Kidney glomerular epithelial cell (primary cell): ENCODE measurements around the gene ADRA1B.
"Not testable (repeated sequence)": the region's sequence is repeated elsewhere in the genome, so short reads cannot be mapped to it uniquely, and the experiment has no call there.

ENCODE experiments used
- DNase-seq: peaks from one replicate; lab custom pipeline; 2025; lab: John Stamatoyannopoulos, UW

The ADRA1B gene

DNA sequence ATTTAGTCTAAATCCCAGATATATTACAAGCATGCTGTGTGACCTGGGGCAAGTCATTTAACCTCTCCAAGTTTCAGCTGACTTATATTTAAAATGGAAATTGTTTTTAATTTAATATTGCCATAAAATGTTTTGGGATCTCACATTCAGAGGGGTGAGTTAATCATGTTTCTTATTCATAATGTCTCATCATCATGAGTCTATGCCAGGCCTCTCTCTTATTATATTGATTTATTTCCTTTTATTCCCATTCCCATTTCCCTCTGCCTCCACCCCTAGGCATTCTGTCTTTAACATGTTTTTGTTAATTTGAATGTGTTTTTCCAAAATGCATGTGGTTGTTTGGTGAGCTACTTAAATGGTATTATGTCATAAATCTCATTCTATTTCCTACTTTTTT lies 53.7 kb downstream of the ADRA1B start:
- DNase-seq: no peak

DNA sequence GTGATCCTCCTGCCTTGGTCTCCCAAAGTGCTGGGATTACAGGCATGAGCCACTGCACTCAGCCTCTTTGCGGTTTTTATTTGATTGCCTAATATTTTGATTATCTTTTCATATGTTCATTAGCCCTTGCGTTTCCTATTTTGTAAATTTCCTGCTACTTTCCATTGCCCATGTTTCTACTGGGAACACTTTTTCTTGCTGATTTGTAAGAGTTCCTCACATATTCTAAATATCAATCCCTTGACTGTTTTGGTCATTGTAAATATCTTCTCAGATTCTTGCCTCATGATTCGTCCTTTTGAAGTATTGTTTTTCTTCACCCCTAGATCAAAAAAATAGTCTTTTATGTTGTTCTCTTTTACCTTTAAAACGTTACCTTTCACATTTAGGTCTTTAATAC lies 54.8 kb downstream of the ADRA1B start:
- DNase-seq: no peak

DNA sequence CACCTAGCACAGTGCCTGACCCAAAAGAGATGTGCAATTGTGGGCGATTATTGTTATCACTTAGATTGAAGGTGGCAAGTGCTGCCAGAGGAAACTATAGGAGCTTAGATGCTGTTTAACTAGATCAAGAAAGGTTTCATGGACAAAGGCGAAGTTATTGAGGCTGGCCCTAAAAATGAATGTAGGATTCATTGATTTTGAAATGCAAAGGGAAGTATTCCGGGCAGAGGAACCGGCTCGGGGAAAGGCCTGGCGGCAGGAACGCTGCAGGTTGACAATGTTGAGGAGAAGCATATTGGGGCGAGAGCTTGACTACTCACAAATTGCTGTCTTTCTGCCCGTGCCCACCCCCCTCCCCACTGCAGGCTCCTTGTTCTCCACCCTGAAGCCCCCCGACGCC lies 55.2 kb downstream of the ADRA1B start:
- no peak for DNase-seq

DNA sequence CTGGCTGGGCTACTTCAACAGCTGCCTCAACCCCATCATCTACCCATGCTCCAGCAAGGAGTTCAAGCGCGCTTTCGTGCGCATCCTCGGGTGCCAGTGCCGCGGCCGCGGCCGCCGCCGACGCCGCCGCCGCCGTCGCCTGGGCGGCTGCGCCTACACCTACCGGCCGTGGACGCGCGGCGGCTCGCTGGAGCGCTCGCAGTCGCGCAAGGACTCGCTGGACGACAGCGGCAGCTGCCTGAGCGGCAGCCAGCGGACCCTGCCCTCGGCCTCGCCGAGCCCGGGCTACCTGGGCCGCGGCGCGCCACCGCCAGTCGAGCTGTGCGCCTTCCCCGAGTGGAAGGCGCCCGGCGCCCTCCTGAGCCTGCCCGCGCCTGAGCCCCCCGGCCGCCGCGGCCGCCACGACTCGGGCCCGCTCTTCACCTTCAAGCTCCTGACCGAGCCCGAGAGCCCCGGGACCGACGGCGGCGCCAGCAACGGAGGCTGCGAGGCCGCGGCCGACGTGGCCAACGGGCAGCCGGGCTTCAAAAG lies 55.7 kb downstream of the ADRA1B start:
- DNase-seq: no peak

DNA sequence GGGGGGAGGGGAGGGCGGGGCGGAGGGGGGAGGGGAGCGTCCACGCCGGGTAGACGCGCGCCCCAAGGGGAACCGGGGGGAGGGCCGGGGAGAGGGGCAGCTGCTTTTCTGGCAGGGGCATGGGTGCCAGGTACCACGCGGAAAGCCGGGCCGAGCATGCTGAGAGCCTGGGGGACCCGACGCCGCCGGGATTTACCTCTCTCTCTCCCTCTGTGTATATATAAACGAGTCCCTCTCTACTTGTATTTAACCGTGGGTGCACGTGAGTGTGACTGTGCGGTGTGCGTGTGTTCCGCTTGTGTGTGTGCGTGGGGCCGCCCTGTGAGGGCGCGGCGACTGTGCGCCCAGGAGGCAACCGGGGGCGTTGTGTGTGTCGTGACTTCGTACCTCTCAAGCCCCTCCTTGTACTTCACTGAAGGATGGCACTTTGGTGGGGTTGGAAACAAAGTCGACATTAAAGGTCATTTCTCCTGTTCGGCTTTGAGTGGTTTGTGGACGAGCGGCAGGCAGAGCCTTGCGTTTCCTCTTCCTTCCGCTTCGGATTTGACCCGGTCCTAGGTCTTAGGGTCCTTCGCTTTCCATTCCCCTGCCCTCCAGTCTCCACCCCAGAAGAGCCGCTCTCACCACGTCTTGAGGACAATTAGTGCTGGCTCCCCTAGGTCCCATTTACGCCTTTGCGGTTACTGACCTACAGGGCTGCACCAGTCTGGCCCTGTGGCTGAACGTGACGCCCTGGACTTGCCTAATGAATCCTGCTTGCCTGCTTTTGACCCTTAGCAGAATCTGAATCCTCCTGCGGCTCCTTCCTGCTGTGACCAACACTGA lies 56.5 kb downstream of the ADRA1B start:
- DNase-seq: no peak

DNA sequence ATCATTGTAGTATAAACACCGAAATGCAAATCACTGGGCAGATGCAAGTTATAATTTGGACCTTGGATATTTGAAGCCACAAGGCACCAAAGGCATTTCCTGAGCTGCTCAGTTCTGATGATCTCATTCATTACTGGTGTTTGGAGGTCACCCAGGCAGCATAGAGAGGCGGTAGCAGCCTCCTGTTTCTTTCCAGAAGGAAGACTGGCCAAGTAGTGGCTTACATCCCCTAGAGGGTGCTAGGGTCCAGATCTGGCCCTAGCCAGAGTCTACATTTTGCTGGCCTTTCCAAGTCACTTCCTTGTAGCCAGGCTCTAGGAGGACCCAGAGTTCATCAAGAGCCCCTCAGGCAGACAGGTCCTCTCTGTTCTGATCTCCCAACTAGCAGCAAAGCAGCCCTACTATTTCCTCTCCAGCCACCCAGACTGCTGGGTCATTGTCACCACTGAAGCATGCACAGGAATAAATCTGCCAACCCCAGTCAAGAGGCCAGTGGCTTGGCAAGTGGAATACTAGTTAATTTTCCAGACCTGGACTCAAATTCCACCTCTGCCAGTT lies 59.3 kb downstream of the ADRA1B start:
- peak; percentile 65 for DNase-seq

DNA sequence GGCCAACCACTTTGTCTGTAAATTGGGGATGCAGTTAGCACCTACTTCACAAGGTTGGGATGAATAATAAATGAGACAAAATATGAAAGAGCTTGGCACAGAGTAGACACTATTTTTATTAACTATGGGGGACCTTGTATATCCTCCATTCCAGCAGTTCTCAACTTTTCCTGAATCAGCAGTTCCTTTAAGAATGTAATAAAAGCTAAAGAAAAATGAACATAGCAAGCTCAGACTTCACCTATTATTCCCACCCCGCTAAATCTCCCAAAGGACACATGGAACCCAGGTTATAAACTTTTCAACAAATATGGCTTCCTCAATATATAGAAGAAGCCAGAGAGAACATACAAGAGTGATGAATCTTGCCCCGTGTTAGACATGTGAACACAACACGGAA lies 60.6 kb downstream of the ADRA1B start:
- DNase-seq: no peak

DNA sequence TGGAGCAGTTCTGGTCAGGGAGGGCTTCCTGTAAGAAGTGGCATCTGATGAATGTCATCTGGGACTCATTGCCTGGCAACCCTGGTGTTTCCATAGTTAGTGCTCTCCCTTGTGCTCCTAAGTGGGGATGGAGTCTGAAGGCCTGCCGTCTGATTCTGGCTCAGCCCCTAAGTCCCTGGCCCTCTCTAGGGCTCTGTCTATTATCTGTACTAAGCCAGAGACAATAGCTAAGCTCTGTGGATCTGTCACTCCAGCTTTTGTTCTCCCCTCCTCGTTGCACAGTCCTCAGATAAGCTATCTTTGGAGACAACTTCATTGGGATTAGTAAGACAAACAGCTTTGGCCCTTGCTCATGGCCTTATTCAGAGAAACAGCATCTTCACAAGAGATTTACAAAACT lies 62.1 kb downstream of the ADRA1B start:
- no peak for DNase-seq

DNA sequence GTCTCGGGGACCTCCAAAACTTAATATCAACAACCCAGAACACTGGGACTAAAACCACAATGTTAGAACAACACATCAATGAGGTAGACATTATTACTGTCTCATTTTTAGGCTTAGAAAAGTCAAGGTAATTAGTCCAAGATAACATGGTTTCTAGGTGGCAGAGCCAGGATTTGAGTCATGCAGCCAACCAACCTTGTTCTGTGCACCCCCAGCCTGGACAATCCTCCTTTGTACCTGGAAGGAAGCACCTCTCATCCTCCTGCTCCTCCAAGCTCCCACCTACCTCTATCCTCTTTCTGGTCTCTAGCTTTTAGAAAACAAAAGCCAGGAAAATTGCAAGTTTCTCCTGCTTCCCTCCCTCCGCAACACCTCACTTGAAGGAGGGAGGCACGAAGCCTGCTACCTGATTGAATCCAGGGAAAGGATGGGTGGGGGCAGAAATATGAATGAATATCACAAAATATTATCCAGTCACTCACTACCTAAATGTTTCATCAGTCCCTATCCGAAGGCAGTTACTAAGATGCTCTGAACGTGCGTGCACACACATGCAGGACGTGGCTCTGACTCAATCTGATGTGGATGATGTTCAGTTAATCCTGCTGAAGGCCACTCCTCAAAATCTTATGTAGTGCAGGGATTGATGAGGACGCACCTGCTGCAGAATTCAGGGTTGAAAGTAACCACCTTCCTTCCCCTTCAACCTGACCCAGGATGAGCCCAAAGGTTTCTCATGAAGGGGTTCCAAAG lies 66.3 kb downstream of the ADRA1B start:
- DNase-seq: no peak

DNA sequence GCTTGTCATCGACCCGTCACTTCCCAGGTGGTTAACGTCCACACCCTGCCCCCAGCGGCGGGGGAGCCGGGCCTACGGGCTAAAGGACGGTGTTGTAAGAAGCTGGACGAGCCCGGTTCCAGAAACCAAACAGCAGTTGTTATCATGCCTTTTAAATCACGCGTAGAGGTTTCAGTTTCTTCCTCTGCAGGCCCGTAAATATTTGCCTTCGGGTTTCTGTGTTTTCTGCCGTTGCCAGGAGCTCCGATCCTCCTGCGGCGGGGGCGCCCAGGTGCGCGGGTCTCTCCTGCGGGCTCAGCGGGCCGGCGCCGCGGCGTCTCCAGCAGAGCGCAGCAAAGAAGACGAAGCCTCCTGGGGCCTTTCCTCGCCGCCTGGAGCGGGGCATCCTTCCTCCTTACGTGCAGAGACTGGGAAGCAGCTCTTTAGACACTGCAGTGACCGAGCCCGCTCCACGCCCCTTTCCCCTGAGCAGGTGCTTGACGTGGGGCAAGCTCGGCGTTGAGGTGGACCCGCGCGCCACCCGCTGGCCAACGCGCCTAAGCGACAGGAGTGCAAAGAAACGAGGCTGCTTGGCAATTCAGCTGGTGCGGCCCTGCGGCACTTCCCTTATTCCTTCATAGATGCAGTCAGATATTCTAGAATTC lies 70.9 kb downstream of the ADRA1B start:
- DNase-seq: peak; percentile 77

DNA sequence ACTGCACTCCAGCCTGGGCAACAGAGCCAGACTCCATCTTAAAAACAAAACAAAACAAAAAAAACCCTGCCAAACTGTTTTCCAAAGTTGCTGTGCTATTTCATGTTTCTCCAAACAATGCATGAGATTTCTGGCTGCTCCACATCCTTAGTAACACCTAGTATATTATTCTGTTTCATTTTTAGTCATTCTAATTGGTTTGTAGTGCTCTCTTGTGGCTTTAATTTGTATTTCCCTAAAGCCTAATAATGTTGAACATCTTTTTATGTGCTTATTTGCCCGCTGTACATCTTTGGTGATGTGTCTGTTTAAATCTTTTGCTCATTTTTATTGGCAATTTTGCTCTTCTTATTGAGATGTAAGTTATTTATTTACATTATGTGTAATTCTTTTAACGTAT lies 74.2 kb downstream of the ADRA1B start:
- DNase-seq: no peak

DNA sequence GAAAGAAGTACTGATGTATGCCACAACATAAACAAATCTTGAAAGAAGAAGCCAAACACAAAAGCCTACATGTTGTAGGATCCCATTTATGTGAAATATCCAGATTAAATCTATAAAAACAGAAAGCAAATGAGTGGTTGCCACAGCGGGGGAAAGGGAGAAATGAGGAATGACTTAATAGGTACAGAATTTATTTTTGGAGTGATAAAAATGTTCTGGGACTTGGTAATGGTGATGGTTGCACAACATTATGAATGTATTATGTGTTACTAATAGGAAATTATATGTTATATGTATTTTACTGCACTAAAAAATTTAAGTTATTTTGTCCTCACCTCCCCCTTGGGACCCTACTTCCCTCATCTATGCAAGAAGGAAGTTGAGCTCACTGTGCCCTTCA lies 76.3 kb downstream of the ADRA1B start:
- no peak for DNase-seq

DNA sequence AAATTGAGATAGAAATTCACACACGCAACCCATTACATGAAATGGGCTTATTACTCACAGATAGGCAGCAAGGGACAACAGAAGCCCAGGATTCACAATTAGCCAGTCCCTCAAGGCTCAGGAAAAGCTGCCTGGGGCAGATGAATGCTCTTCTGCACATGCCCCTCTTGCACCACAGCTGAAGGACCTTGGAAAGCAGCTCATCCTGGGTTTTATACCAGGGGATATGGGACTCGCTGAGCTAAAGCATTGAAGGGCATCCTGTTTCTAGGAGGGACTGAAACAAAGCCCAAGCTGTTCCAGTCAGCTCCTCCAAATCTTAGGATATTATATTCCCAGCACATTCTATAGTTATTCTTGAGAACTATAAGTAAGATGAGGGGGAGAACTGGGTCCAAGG lies 76.9 kb downstream of the ADRA1B start:
- no peak for DNase-seq

DNA sequence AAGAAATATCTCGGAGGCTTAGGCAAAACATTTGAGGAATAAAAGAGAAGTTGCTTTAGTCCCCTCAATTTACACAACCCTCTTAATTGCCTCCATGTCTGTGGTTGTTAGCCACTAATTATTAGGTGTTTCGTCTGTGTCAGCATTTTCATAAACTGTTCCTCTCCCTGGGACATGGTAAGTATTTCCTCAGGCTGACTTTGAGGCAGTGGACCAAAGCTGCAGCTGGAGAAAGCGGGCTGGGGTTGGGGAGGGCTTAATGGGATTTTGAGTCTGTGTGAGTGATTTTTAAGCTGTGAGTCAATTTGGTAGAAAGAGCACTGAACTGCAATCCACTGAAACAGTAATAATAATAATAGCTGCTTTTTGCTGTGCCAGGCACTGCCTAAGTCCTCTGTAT lies 79.6 kb downstream of the ADRA1B start:
- no peak for DNase-seq

DNA sequence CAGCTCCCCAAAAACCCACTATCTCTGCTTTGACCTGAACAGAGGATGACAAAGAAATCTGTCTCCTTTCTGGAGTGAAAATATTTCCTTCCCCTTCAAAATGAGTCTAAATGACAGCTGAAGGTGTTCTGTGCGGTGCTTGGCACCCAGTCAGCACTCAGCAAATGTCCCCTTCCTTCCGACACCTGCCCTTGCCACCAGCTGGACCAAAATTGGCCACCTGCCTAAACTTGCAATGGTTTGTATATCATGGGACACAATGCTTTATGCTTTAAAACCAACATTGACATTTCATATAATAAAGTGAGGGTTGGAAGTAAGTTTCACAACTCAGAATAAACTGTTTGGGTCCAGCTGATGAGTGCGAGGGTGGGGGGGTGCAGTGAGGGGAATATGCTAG lies 85.2 kb downstream of the ADRA1B start:
- DNase-seq: no peak

DNA sequence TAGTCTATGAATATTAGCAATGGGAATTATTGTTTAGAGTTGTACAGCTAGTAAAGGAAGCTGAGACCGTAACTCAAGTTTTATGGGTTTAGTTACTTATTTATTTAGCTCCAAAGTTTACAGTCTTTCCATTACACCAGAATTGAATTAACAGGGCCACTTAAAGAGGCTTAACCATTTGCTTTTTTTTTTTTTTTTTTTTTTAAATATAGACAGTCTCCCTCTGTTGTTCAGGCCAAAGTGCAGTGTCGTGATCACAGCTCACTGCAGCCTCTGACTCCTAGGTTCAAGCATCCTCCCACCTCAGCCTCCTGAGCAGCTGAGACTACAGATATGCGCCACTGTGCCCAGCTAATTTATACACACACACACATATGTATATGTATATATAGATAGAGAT lies 91.2 kb downstream of the ADRA1B start:
- DNase-seq: no peak

DNA sequence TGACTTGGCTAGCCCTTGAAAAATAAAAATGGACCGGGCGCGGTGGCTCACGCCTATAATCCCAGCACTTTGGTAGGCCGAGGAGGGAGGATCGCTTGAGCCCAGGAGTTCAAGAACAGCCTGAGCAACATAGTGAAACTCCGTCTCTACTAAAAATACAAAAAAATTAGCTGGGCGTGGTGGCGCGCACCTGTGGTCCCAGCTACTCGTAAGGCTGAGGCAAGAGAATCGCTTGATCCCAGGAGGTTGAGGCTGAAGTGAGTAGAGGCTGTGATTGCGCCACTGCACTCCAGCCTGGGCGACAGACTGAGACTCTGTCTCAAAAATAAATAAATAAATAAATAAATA lies 92.2 kb downstream of the ADRA1B start:
- not testable (repeated sequence) for DNase-seq

DNA sequence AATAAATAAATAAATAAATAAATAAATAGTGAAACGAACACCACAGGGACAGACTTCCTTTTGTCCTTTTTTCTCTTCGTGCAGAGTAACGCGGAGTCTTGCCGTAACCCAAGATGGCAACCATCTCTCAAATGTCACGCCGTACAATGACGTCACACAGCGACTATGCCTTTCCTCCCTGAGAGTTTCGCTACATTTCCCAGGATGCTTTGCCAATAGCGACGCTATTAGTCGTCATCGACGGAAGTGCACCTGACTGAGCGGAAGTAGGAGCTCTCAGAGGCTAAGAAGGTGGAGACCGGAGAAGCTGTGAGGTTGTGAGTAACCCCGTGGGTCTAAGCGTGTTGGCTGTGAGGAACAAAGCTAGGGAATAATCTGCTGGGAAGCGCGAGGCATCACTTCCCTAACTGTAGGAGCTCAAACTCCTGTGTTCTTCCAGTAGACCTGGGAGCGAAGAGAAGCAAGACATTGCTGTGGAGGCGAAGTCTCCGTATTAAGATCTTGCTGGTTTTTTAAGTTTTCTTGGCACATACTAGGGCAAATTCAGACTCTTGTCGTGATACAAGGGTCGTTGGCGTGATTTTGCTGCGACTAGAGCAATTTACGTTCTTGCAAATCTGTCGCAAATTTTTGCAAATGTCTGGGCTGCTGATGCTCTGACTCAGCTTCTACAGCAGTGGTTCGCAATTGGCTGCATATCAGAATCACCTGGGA lies 92.8 kb downstream of the ADRA1B start, which contains the start of gene TTC1:
TTC1 (plus strand) TSS at position 263 of the 714 bp plus-strand sequence. CDS start 1,390 bp downstream, outside the sequence.
- peak; percentile 97 for DNase-seq

DNA sequence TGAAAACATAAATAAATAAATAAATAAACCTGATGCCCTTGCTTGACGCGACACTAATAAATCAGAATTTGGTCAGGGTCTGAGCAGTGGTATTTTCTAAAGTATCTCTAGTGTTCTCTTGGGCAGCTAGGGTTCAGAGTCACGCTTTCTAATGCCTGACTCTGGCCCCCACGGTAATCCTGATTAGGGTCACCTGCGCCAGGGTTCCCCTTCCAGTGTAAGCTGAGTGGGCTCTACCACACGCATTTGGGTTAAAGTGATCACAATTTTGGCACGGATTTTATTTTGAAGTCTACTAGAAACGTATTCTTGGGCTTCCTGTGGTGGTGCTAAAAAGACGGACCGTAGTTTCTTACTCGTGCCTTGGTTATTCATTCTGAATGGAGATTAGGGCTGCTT lies 93.3 kb downstream of the ADRA1B start:
- DNase-seq: no peak

DNA sequence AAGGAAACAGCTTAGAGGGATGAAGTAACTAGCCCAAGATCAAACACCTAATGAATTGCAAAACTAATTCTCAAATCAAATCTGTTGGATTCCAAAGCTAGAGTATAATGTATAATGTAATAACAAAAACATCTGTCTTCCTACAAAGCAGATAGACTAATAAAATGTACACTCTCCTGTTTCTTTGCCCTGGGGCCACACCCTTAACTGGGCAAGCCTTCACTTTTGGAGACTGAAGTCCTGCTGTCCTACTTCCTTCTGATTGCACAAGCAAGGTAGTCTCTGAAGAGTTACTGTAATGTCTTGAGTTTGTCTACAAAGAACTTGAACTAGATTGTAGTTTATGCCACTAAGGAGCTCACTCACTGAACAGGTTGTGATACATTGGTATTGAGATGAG lies 95.2 kb downstream of the ADRA1B start:
- no peak for DNase-seq

DNA sequence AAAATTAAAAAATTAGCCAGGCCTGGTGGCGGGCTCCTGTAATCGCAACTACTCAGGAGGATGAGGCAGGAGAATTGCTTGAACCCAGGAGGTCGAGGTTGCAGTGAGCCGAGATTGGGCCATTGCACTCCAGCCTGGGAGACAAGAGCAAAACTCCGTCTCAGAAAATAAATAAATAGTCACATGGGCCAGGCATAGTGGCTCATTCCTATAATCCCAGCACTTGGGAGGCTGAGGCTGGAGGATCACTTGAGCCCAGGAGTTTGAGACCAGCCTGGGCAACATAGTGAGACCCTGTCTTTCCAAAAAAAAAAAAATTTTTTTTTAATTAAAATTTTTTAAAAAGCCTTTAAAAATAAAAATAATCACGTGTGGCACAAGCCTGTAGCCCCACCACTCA lies 97.9 kb downstream of the ADRA1B start:
- DNase-seq: not testable (repeated sequence)
